Heart right ventricle (tissue), 16 donors: ENCODE measurements around the gene HPX. TPM values are rescaled to one million over a fixed set of nuclear protein-coding genes. Genes with fewer than 3 reads are reported as not detected.
A peak's percentile ranks its signal among the peaks of the same experiment; 100 is the strongest.

Source experiments
- ATAC-seq, 8 donors: fragments of 200-7000 bp; cut with Tn5 transposase; one replicate each; pipeline ENCODE4 v1.9.1; 2020; ENCODE audit warnings: mild to moderate bottlenecking in 8 of 8, moderate library complexity in 8 of 8, moderate number of reproducible peaks in 1 of 8
- DNase-seq, 2 donors: peaks; one replicate each; pipeline ENCODE4 v3.0.0-alpha.2; 2020
- H3K27ac ChIP-seq, 10 donors: fragments of 200-600 bp; sonication (generic) in 2 of 10; one replicate each; pipeline versions ENCODE4 v1.5.0 to v1.8.0; 2020 to 2022; ENCODE audit warnings: mild to moderate bottlenecking in 3 of 10
- H3K27me3 ChIP-seq, 7 donors: fragments of 200-600 bp; one replicate each; pipeline ENCODE4 v1.8.0; 2021 to 2022; ENCODE audit warnings: mild to moderate bottlenecking in 2 of 7
- H3K36me3 ChIP-seq, 9 donors: fragments of 200-600 bp; sonication (generic) in 1 of 9; one replicate each; pipeline versions ENCODE4 v1.5.0 to v1.8.0; 2020 to 2022; ENCODE audit warnings: mild to moderate bottlenecking in 2 of 9
- H3K4me1 ChIP-seq, 9 donors: fragments of 200-600 bp; sonication (generic) in 1 of 9; one replicate each; pipeline versions ENCODE4 v1.5.0 to v1.8.0; 2020 to 2022; ENCODE audit warnings: mild to moderate bottlenecking in 4 of 9
- H3K4me3 ChIP-seq, 10 donors: fragments of 200-600 bp; sonication (generic) in 2 of 10; one replicate each; pipeline versions ENCODE4 v1.5.0 to v1.8.0; 2020 to 2022; ENCODE audit warnings: mild to moderate bottlenecking in 7 of 10, moderate library complexity in 2 of 10
- H3K9me3 ChIP-seq, 11 donors: fragments of 200-600 bp in 10 of 11; sonication (generic) in 2 of 11; one replicate each; pipeline versions ENCODE4 v1.5.0 to v1.8.0; 2013 to 2022; ENCODE audit warnings: mild to moderate bottlenecking in 2 of 11, control low read depth in 1 of 11, moderate library complexity in 1 of 11
- WGBS, 2 donors: extraction: QIAGEN DNeasy Blood & Tissue Kit; methylation state at CpG; one replicate each; pipeline ENCODE4 v1.1.7; 2013; ENCODE audit warnings: inconsistent platforms in 1 of 2; 5-methylcytosine and 5-hydroxymethylcytosine counted together
- intact Hi-C, 10 donors: fragments of 100-400 bp; cut with DNase I; formaldehyde crosslinking; loops; one replicate each; pipeline versions ENCODE4 v1.11.1 to v1.14.2; 2022
- polyA plus RNA-seq, 2 donors: library from polyadenylated mRNA; stranded (reverse); fragments of 200-250 nt; gene quantifications; one replicate each; pipeline ENCODE4 v1.2.3, GENCODE V29; 2013
- total RNA-seq, 10 donors: library from RNA; stranded (reverse); fragmentation: NEBNext Ultra II Directional in 3 of 10; extraction: Animal tissue kit (Norgen Biotek cat#: 25700) in 3 of 10; gene quantifications; one replicate each; pipeline versions ENCODE4 v1.2.1 to v1.2.4, GENCODE V29; 2021 to 2023
- TF ChIP-seq, protein P1 (sequence below), 9 donors: fragments of 200-600 bp; sonication (generic) in 2 of 9; IDR thresholded peaks; one replicate each; pipeline versions ENCODE4 v1.5.0 to v1.8.0; 2021 to 2022; ENCODE audit warnings: antibody characterized with exemption in 9 of 9, mild to moderate bottlenecking in 5 of 9, moderate library complexity in 1 of 9
- donor health status: Arrhythmogenic right ventricular cardiomyopathy.
- donor health status: ischemic (EF 13 %, LVEDD 7.1; RV severe dilation, severe dysfunction).
- donor health status: healthy with polysubstance abuse.
- donor health status: DM: no; HTN: yes; CAD: no.
- donor health status: DM: no; HTN: no; CAD: no.
- donor health status: ischemic (EF 25% LVEDD 6.9; RV normal size, moderate dysfunction).
- donor health status: ischemic (EF 25% LVEDD 5.7; RV mildly dilated, moderate dysfunction).
- donor health status: healthy.
- donor health status: DM: yes; HTN: yes; CAD: no.
- donor health status: Ischemic cardiomyopathy.
- donor health status: ischemic (EF 35%, LVEDD 5.7; RV mildly dilated, moderate dysfunction).
- donor health status: nonischemic (EF 11% LVEDD 7.7; RV severe dilation, severe dysfunction).
- donor health status: DM: yes; HTN: yes; CAD: no.
- donor health status: PGD.
- donor health status: ischemic (EF 29% LVEDD 5.4; RV normal size, mild dysfunction).
- donor health status: nonischemic (EF 23%, LVEDD 6.1; RV moderate dilation, normal function).

The HPX gene
- total and polyA plus RNA-seq, 12 donors = 0.22 to 0.73 (median 0.40) TPM; not detected in 5

DNA sequence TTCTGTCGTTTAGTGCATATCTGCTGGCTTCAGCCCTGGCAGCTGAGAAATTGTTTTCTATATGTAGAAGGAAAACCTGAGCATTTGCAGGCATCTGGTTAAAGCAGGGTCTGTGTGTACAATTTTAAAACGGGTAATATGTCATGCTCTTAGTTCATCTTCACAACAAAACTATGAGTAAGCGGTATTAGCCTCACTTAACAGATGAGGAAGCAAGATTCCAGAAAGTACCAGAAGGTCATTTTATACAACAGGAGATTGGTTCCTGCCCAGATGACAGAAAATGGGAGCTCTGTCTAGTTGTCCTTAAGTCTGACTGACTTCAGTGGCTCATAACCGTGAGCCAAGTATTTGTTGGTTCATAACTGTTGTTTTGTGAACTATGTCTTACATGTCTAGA is 41.7 kb upstream of the HPX start:
- peaks cover 7 to 36% (median 27%) of the 10 kb centered on the region in 9 donors for H3K4me1 ChIP-seq
- no peak for ATAC-seq
- peak overlapping the region in 6 of 10 donors; percentile 85 to 94 (median 90) for H3K27ac ChIP-seq
- WGBS, 2 donors = 74 to 77% methylated on average over 4 of the region's 4 CpGs
- intact Hi-C loops = loop anchor here in 3 of 10 donors (5.0 kb wide), 3 partner anchors 120 to 200 kb away; partner anchors contain the start of genes ILK (in 2 of the 3), RRP8 (in 2 of the 3) and MRPL17 (in 1 of the 3)
- H3K36me3 ChIP-seq = peaks cover 0 to 72% (median 35%) of the 10 kb centered on the region in 9 donors
- no peak for DNase-seq
- no peaks in the 10 kb centered on the region for H3K27me3 ChIP-seq
- no peaks in the 10 kb centered on the region for H3K9me3 ChIP-seq
- TF ChIP-seq, protein P1, sequence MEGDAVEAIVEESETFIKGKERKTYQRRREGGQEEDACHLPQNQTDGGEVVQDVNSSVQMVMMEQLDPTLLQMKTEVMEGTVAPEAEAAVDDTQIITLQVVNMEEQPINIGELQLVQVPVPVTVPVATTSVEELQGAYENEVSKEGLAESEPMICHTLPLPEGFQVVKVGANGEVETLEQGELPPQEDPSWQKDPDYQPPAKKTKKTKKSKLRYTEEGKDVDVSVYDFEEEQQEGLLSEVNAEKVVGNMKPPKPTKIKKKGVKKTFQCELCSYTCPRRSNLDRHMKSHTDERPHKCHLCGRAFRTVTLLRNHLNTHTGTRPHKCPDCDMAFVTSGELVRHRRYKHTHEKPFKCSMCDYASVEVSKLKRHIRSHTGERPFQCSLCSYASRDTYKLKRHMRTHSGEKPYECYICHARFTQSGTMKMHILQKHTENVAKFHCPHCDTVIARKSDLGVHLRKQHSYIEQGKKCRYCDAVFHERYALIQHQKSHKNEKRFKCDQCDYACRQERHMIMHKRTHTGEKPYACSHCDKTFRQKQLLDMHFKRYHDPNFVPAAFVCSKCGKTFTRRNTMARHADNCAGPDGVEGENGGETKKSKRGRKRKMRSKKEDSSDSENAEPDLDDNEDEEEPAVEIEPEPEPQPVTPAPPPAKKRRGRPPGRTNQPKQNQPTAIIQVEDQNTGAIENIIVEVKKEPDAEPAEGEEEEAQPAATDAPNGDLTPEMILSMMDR (IDR thresholded peaks at IDR 0.05) = no peak
- H3K4me3 ChIP-seq = peak overlapping the region; percentile 68 to 90 (median 80)

DNA sequence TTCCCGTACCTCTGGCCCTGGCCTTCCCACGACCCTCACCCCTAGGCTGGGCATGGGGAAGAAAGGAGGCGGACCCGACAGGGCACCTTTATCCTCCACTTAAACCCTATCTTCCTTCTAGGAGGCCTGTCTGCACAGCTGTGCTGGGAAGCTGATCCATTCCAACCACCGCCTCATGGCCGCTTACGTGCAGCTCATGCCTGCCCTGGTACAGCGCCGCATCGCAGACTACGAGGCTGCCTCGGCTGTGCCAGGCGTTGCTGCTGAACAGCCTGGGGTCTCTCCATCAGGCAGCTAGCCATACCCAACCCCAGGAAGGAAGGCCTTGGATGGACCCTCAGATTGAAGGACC is 41.1 kb upstream of the HPX start:
- DNase-seq (no peak), ATAC-seq (peak in 4 of 8 donors; percentile 0 to 33 (median 9))
- Histone ChIP-seq H3K9me3 (no peaks in the 10 kb centered on the region), H3K4me3 (peak overlapping the region; percentile 68 to 90 (median 80)), H3K4me1 (peaks cover 7 to 36% (median 27%) of the 10 kb centered on the region in 9 donors), H3K36me3 (peaks cover 0 to 72% (median 38%) of the 10 kb centered on the region in 9 donors), H3K27ac (peak overlapping the region in 9 of 10 donors; percentile 85 to 94 (median 90)), H3K27me3 (no peaks in the 10 kb centered on the region)
- WGBS, 2 donors = 2 to 5% methylated on average over 13 of the region's 13 CpGs
- intact Hi-C loops = loop anchor here in 3 of 10 donors (5.0 kb wide), 3 partner anchors 120 to 200 kb away; partner anchors contain the start of genes ILK (in 2 of the 3), RRP8 (in 2 of the 3) and MRPL17 (in 1 of the 3)
- TF ChIP-seq, protein P1 (IDR thresholded peaks at IDR 0.05) = no peak

DNA sequence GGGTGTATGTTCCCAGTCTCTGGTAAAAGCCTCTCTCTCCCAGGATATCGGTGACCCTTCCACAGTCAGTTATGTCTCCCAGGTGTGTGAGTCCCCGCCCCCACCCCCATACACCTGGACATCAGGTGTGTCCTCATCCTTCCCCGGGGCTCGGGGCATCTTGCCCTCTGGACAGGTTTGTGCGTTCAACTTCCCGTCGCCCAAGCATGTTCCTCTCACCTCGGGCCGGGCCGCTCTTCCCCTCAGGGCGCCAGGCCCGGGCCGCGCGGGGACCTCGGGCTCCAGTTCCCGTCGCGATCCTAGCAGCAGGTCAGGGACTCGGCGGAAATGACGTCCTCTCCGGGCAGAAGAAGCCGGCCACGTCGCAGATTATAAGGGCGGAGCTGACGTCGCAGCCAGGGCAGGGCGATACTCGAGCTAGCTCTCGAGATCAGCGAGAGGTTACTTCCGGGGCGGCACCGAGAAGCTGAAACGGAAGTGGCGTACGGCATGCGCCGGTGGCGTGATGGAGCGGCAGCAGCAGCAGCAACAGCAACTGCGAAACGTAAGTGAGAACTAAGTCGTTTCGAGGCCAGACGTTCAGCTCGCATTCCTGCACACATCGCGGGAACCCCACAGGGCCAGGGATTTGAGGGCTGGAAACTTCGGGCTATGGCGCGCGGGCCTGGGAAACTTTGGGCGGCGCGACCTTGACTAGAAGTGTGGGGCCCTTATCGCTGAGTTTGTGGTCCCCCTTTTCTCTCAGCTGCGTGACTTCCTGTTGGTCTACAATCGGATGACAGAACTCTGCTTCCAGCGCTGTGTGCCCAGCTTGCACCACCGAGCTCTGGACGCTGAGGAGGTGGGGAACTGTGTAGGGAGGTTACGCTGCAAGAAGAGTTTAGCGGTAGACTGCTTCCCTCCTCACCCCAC is 40.5 kb upstream of the HPX start, which contains the start of the genes ARFIP2 and TIMM10B:
Gene ARFIP2, minus strand, starts transcription at position 320 of the 912 bp plus-strand sequence. CDS start 910 bp downstream, outside the sequence.
Gene TIMM10B, plus strand, starts transcription at position 490 of the 912 bp plus-strand sequence. Its CDS starts 16 bp downstream, at position 506.
- Histone ChIP-seq H3K4me3 (peak within 1 kb of the TSS; percentile 68 to 90 (median 80)), H3K9me3 (no peaks in the 10 kb centered on the region), H3K27me3 (no peaks in the 10 kb centered on the region), H3K36me3 (peaks cover 0 to 71% (median 38%) of the 10 kb centered on the region in 9 donors), H3K4me1 (peaks cover 7 to 36% (median 27%) of the 10 kb centered on the region in 9 donors), H3K27ac (peak within 1 kb of the TSS; percentile 41 to 94 (median 90))
- peak; percentile 98 to 99 for DNase-seq
- 0% methylated on average over 66 of the region's 66 CpGs for WGBS, 2 donors
- intact Hi-C loops = loop anchor here in 3 of 10 donors (5.0 kb wide), 3 partner anchors 121 to 201 kb away; partner anchors contain the start of genes ILK (in 2 of the 3), RRP8 (in 2 of the 3) and MRPL17 (in 1 of the 3)
- TF ChIP-seq, protein P1 (IDR thresholded peaks at IDR 0.05) = no peak
- ATAC-seq = peak; percentile 96 to 99 (median 99)
